NB4 (cell line): Measurements from ENCODE around the gene ADPRM.

Experiments
- CTCF ChIP-seq: IDR thresholded peaks from one replicate; pipeline ENCODE4 v1.5.1; 2012; ENCODE audit warnings: low read depth, low read length
- MAX ChIP-seq: IDR thresholded peaks from 2 replicates; pipeline ENCODE4 v1.6.1; 2011; ENCODE audit warnings: low read depth, low read length
- MYC ChIP-seq: IDR thresholded peaks from 2 replicates; pipeline ENCODE4 v1.6.1; 2011; ENCODE audit warnings: low read depth, low read length
- POLR2A ChIP-seq: IDR thresholded peaks from 2 replicates; pipeline ENCODE4 v1.6.1; 2011; ENCODE audit warnings: mild to moderate bottlenecking; ENCODE audit not compliant: insufficient read length; ENCODE audit errors: extremely low read depth

GRCh38 chr17:10756185-10756584, 58.8 kb downstream of the ADPRM start:
- no peak for TF ChIP-seq CTCF
- TF ChIP-seq POLR2A: no peak
- no peak for TF ChIP-seq MYC
- no peak for TF ChIP-seq MAX
